Fibroblast of peridontal ligament (primary cell): ENCODE measurements around the gene ZNF578.
A peak's percentile ranks its signal among the peaks of the same experiment; 100 is the strongest.
"Not testable (repeated sequence)": the region's sequence is repeated elsewhere in the genome, so short reads cannot be mapped to it uniquely, and the experiment has no call there.

ENCODE experiments used
- DNase-seq: peaks from one replicate; pipeline ENCODE4 v3.0.0-alpha.2; 2010; ENCODE audit errors: extremely low read depth

ZNF578 gene

DNA sequence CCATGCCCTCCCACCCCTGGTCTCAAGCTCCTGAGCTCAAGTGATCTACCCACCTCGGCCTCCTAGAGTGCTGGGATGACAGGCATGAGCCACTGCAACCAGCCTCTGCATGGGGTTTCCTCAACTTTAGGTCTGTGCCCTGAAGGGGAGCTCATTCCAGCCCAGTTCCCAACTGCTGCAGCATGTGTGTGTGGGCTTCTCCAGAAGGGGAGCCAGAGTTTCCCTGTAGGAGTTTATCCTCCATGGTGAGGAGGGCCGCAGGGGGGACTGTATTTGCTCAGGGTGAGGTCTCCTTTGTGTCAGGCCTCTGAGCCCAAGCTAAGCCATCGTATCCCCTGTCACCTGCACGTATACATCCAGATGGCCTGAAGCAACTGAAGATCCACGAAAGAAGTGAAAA lies 62.8 kb downstream of the ZNF578 start:
- DNase-seq, result no peak

DNA sequence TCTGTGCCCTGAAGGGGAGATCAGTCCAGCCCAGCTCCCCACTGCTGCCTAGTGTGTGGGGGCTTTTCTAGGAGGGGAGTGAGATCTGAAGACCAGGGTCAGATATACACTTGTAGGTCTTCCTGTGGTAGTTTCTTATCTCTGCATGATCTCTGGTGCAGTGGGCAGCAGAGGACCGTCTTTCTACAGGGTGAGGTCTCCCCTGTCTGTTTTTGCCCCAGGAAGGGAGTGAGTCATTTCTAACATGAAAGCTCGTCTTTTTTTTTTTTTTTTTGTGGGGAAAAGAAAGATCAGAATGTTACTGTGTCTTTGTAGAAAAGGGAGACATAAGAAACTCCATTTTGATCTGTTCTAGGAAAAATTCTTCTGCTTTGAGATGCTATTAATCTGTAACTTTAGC lies 65.3 kb downstream of the ZNF578 start:
- DNase-seq, result no peak

- not testable (repeated sequence) for DNase-seq
Measured at GRCh38 chr19:52519175-52519574, 65.8 kb downstream of the ZNF578 start.

- no peak for DNase-seq
Measured at GRCh38 chr19:52520013-52520412, 66.7 kb downstream of the ZNF578 start.

DNA sequence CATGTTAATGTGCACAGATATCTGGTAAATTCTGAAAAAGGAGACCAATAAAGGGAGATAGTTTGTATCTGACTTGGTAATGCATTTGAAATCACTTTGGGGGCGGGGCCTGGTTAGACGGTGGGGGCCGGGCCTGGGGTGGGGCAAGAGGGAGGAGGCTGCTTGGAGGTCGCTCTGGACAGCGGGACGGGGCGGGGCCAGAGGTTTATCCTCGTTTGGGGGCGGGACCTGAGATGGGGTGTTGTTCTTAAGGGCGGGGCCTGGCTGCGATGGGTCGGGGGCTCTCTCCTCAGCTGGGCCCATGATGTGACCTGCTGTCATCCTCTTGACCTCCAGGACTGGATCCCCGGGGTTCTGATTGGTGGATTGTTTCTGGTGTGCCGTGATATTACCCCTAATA lies 69.2 kb downstream of the ZNF578 start:
- no peak for DNase-seq

GRCh38 chr19:52524086-52524485 lies 70.7 kb downstream of the ZNF578 start:
- no peak for DNase-seq

- peak; percentile 85 for DNase-seq
Measured at GRCh38 chr19:52527134-52527955, 74.0 kb downstream of the ZNF578 start, which contains the start of gene ZNF808. ZNF808 (plus strand) TSS chr19:52527668; CDS start chr19:52543285, 15,617 bp downstream.

DNA sequence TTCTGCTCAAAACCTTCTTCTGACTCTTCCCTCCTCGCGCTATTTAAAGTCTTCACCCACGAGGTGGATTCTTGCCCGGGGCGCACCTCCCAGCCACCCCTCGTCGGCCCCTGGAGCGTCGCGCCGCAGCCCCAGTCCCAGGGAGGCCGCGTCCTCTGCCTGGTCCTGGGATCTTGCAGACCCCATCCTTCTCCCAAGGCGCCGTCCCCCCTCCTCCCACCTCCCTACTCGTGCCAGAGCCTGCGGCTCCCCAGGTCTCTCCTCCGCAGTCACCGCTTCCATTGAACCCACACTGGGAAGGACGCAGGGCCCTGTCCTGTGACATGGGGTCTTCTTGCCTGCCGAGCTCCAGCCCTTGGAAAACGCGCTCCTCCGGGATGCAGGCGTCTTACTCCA lies 74.6 kb downstream of the ZNF578 start:
- peak; percentile 5 for DNase-seq

- DNase-seq, result no peak
Measured at GRCh38 chr19:52532480-52532879, 79.1 kb downstream of the ZNF578 start.

DNA sequence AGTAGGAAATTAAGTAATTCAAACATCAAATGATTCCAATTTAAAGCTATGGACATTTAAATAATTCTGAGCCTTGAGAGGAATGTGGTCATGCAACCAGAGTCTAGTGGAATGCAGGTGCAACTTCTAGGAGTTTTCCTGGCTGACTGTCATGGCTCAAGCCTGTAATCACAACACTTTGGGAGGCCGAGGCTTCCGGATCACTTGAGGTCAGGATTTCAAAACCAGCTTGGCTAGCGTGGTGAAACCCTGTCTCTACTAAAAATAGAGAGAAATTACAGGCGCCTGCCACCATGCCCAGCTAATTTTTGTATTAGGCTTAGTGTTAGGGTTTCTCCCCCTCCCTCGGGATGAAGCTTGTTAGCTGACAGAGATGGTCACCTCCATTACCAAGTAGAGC lies 80.5 kb downstream of the ZNF578 start:
- no peak for DNase-seq

DNA sequence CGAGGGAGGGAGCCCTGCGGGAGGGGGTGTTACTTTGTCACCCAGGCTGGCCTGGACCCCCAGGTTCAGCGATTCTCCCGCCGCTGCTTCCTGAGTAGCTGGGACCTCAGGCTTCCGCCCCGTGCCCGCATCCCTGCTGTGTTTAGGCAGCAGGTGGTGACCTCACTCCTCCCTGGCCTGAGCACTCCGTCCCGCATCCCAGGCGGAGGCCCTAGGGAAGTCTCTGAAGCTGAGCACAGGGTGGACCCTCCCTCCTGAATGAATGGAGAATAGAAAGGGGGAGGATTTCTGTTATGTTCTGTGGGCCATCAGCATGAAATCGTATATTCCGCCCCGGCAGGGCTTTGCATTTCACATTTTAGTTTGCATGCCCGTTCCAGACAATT lies 82.0 kb downstream of the ZNF578 start:
- not testable (repeated sequence) for DNase-seq

- DNase-seq, result peak; percentile 60
Measured at GRCh38 chr19:52535771-52536447, 82.6 kb downstream of the ZNF578 start.

DNA sequence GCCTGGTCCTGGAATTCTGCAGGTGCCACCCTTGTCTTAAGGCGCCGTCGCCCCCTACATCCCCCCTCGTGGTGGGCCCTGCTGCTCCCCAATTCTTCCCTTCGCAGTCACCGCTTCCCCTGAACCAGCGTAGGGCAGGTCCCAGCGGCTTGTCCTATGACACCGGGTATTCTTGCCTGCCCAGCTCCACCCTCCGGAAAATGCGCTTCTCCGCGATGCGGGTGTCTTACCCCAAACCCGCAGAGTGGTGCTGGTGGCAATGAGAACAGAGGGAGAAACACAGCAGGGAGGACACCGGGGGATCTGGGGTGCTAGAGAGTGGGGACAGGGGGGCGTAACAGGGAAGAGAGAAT lies 83.1 kb downstream of the ZNF578 start:
- DNase-seq, result peak; percentile 1

DNA sequence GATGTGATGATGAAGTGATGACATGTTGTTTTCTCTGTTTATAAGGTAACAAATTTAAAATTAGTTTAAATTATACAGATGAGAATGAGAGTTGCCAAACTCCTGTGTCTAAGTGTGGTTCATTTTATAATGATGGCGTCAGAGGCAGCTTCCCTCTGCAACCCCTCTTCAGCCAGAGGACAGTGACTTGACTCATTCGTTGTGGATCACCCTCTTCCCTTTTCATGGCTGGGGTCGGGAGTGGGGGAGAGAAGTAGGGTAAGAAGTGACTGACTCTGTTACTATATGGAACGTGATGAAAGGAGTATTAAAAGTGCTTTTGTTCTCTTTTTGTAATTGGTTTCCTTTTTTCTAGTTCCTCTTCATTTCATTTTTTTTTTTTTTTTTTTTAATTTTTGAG lies 85.5 kb downstream of the ZNF578 start:
- DNase-seq, result not testable (repeated sequence)

DNA sequence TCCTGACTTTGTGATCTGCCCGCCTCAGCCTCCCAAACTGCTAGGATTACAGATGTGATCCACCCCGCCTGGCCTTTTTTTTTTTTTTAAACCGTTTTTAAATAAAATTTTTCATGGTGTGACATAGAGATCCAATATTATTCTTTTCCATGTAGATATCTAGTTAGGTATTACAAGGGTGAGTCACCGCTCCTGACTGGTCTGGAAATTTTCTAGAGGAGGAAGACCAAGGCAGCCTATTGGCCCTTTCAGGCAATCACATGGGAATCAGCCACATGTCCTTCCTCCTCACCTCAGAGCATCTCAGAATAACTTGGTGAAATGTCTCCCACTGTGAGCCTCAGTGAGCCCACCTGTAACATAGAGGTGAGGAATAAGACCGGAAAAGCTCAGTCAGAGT lies 87.8 kb downstream of the ZNF578 start:
- not testable (repeated sequence) for DNase-seq

GRCh38 chr19:52541608-52542007 lies 88.3 kb downstream of the ZNF578 start:
- no peak for DNase-seq

- DNase-seq, result not testable (repeated sequence)
Measured at GRCh38 chr19:52542541-52542940, 89.2 kb downstream of the ZNF578 start.

GRCh38 chr19:52542984-52543664 lies 89.8 kb downstream of the ZNF578 start:
- no peak for DNase-seq

- DNase-seq, result no peak
Measured at GRCh38 chr19:52554216-52554971, 101.0 kb downstream of the ZNF578 start.

DNA sequence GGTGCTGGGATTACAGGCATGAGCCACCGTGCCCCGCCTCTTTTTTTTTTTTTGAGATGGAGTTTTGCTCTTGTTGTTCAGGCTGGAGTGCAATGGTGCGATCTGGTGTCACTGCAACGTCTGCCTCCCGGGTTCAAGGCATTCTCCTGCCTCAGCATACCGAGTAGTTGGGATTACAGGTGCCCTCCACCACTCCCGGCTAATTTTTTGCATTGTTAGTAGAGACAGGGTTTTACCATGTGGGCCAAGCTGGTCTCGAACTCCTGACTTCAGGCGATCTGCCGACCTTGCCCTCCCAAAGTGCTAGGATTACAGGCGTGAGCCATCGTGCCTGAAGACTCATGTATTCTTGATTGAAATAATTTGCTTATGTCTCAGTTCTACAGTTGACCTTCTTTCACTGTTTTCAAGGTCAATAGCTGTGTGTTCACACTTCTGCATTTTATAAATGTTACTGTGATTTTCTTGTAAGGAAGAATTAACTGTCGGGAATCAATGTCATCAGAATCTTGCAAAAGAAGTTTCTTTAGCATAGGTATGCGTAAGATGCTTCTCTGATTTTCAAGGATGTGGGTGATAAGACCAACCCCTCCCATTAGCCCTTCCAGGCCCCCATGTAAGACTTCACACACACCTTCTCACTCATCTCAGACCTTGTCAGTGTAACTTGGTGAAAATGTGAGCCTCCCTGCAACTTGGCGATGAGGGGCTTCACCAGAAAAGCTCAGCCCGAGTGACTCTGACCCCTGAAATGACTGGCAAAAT lies 104.1 kb downstream of the ZNF578 start:
- no peak for DNase-seq
